HepG2 (cell line): ENCODE results near the gene ARID1A.

Source experiments
- GATA4 ChIP-seq: sonication (generic); IDR thresholded peaks from 2 replicates; pipeline ENCODE4 v1.6.1; 2016; ENCODE audit warnings: antibody characterized with exemption, low read depth, borderline replicate concordance
- U2AF1 ChIP-seq: fragments of 200-400 bp; formaldehyde crosslinking; optimal IDR thresholded peaks from 2 replicates; pipeline ENCODE3; 2017; ENCODE audit warnings: mild to moderate bottlenecking, low read depth, low read length
- TF ChIP-seq, protein P1 (sequence below), 2 experiments: IDR thresholded peaks; 2 replicates each; pipeline ENCODE4 v1.6.1; 2011 to 2012; ENCODE audit warnings: low read length in 2 of 2, borderline replicate concordance in 1 of 2, low read depth in 1 of 2, mild to moderate bottlenecking in 1 of 2, moderate library complexity in 1 of 2

GRCh38 chr1:26831059-26831458, 135.2 kb downstream of the ARID1A start:
- no peak for TF ChIP-seq GATA4
- TF ChIP-seq, protein P1, sequence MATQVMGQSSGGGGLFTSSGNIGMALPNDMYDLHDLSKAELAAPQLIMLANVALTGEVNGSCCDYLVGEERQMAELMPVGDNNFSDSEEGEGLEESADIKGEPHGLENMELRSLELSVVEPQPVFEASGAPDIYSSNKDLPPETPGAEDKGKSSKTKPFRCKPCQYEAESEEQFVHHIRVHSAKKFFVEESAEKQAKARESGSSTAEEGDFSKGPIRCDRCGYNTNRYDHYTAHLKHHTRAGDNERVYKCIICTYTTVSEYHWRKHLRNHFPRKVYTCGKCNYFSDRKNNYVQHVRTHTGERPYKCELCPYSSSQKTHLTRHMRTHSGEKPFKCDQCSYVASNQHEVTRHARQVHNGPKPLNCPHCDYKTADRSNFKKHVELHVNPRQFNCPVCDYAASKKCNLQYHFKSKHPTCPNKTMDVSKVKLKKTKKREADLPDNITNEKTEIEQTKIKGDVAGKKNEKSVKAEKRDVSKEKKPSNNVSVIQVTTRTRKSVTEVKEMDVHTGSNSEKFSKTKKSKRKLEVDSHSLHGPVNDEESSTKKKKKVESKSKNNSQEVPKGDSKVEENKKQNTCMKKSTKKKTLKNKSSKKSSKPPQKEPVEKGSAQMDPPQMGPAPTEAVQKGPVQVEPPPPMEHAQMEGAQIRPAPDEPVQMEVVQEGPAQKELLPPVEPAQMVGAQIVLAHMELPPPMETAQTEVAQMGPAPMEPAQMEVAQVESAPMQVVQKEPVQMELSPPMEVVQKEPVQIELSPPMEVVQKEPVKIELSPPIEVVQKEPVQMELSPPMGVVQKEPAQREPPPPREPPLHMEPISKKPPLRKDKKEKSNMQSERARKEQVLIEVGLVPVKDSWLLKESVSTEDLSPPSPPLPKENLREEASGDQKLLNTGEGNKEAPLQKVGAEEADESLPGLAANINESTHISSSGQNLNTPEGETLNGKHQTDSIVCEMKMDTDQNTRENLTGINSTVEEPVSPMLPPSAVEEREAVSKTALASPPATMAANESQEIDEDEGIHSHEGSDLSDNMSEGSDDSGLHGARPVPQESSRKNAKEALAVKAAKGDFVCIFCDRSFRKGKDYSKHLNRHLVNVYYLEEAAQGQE (IDR thresholded peaks at IDR 0.05; ENCODE audit: borderline replicate concordance in 1 of 2, low read depth in 1 of 2, low read length in 2 of 2): no peak
- no peak for TF ChIP-seq U2AF1
